ENCODE measurements around the gene KCNIP4.

The KCNIP4 gene

DNA sequence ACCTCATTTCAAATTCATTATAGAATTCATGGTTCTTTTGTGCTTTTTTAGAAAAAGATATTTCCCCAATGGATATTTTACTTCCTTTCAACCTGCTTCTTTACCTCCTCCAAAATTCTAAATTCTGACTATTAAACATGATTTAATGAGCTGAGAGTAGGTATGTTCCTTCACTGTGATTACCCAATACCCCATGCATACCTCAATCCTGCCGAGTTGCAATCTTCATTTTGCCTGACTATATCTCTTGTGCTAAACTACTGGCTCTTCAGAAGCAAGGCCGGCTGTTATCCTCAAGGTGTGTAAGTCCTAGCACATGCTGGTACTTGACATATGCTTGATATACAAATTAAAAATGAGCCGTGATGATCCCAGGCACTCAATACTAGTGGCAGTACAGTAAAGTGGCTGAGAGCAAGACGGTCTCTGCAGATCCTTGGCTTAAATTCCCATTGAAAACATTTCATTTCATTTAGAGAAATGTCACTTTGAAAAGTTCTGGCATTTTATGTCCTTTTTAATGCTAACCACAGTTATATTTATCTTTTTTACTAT, 320.4 kb downstream of the KCNIP4 start:
- Mint-ChIP-seq H3K4me1 (ENCODE audit: low read depth) (no peaks in the 10 kb centered on the region), H3K27ac (no peak overlapping the region), H3K9me3 (peaks cover 3% of the 10 kb centered on the region), H3K27me3 (ENCODE audit: low read depth) (no peaks in the 10 kb centered on the region), H3K4me3 (no peak overlapping the region), H3K36me3 (ENCODE audit: low read depth) (no peaks in the 10 kb centered on the region)

- no peaks in the 10 kb centered on the region for H3K4me1 Mint-ChIP-seq (ENCODE audit: low read depth)
- H3K9me3 Mint-ChIP-seq, result no peaks in the 10 kb centered on the region
- H3K4me3 Mint-ChIP-seq, result no peak overlapping the region
- no peak overlapping the region for H3K27ac Mint-ChIP-seq
- H3K36me3 Mint-ChIP-seq (ENCODE audit: low read depth), result no peaks in the 10 kb centered on the region
- H3K27me3 Mint-ChIP-seq (ENCODE audit: low read depth), result no peaks in the 10 kb centered on the region
Measured at GRCh38 chr4:21625447-21625846, 323.1 kb downstream of the KCNIP4 start.

DNA sequence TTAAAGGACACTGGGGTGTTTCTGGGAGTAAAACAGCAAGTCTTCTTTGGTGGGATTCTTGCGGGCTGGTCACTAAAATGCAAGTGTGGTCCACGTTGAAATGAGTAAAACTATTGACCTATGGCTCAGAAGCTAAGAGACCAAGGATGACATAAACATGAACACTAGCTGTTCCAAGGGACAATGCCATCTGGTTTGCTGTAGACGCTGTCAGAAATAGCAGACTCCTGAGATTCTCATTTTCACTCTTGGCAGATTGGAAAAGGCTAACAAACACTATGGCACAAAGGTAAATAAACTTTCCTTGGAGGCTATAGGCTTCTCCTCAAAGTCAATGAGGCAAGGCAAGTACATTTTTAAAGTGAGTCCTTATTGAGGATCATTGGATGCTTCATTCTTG, 343.6 kb downstream of the KCNIP4 start:
- H3K4me3 Mint-ChIP-seq, result no peak overlapping the region
- no peaks in the 10 kb centered on the region for H3K4me1 Mint-ChIP-seq (ENCODE audit: low read depth)
- H3K27me3 Mint-ChIP-seq (ENCODE audit: low read depth), result no peaks in the 10 kb centered on the region
- no peaks in the 10 kb centered on the region for H3K36me3 Mint-ChIP-seq (ENCODE audit: low read depth)
- no peak overlapping the region for H3K27ac Mint-ChIP-seq
- H3K9me3 Mint-ChIP-seq, result peaks cover 4% of the 10 kb centered on the region

GRCh38 chr4:21596521-21596920, 352.1 kb downstream of the KCNIP4 start:
- no peaks in the 10 kb centered on the region for H3K36me3 Mint-ChIP-seq (ENCODE audit: low read depth)
- H3K4me3 Mint-ChIP-seq, result no peak overlapping the region
- H3K4me1 Mint-ChIP-seq (ENCODE audit: low read depth), result no peaks in the 10 kb centered on the region
- peaks cover 7% of the 10 kb centered on the region for H3K9me3 Mint-ChIP-seq
- no peak overlapping the region for H3K27ac Mint-ChIP-seq
- H3K27me3 Mint-ChIP-seq (ENCODE audit: low read depth), result no peaks in the 10 kb centered on the region

GRCh38 chr4:21593671-21594001, 354.9 kb downstream of the KCNIP4 start:
- Mint-ChIP-seq H3K4me1 (ENCODE audit: low read depth) (no peaks in the 10 kb centered on the region), H3K4me3 (no peak overlapping the region), H3K27me3 (ENCODE audit: low read depth) (no peaks in the 10 kb centered on the region), H3K27ac (no peak overlapping the region), H3K9me3 (peaks cover 7% of the 10 kb centered on the region), H3K36me3 (ENCODE audit: low read depth) (no peaks in the 10 kb centered on the region)

DNA sequence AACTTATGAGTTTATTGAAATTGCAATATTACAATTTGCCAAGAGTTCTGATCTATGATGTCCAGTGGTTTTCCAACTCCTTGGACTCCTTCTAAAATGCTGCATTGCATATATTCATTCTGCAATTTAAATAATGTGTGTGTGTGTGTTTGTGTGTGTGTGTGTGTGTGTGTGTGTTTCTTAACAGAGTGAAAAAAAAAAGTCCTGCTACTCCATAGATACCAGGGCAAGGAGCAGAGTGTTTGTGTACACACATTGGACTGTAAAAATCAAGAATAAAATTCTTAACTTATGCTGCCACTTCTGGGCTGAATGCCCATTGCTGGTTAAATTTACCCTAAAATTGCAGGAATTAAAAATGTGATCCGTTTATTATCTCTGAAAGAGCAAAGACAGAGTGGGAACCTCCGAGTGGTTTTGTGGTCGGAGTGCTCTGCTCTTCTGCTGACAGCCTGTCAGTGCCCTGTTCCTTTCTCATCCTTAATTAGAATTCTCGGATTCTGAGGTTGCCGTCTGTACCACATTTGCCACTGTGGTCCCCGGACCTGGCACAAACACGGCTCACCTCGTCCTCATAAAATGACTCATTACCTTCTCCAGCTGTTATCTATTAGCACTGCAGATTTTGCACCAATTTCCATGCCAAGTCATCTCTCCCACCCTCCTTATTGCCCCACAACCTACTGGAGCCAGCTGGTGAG, 355.5 kb downstream of the KCNIP4 start:
- H3K4me1 Mint-ChIP-seq (ENCODE audit: low read depth), result no peaks in the 10 kb centered on the region
- H3K4me3 Mint-ChIP-seq, result no peak overlapping the region
- H3K9me3 Mint-ChIP-seq, result peaks cover 7% of the 10 kb centered on the region
- H3K27ac Mint-ChIP-seq, result no peak overlapping the region
- no peaks in the 10 kb centered on the region for H3K27me3 Mint-ChIP-seq (ENCODE audit: low read depth)
- no peaks in the 10 kb centered on the region for H3K36me3 Mint-ChIP-seq (ENCODE audit: low read depth)

DNA sequence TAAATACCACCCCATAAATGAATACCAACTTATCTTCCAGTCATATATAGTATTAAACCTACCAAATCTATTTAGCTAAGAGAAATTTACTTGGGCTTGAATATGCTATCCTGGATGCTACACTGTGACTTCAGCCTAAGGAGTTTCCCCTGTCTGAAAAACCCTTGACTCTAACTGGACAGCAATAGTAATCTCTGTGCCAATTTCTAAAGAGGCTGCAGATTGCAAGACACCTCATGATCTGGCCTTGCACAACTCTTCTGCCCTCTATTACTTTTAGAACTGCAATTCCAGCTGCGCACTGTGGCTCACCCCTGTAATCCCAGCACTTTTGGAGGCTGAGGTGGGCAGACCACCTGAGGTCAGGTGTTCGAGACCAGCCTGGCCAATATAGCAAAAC, 371.5 kb downstream of the KCNIP4 start:
- H3K9me3 Mint-ChIP-seq, result no peaks in the 10 kb centered on the region
- no peaks in the 10 kb centered on the region for H3K27me3 Mint-ChIP-seq (ENCODE audit: low read depth)
- H3K27ac Mint-ChIP-seq, result no peak overlapping the region
- no peak overlapping the region for H3K4me3 Mint-ChIP-seq
- H3K4me1 Mint-ChIP-seq (ENCODE audit: low read depth), result no peaks in the 10 kb centered on the region
- no peaks in the 10 kb centered on the region for H3K36me3 Mint-ChIP-seq (ENCODE audit: low read depth)

DNA sequence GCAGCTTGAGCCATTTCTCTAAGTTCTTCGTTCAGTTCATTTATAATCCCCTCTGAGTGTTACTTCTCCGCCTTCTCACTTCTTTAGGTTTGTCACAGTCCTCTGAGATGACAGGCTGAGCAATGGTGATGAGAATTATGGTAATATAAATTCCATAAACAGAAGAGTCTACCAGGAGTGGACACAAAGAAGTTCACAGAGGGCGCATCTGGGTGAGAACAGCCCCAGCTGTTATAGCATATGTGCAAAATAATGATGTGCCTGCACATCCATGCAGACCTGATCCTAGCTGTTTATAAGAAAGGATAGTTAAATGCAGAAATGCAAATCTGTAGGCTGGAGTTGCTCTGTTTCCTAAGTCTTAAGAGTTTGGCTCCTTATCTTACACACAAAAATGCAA, 377.5 kb downstream of the KCNIP4 start:
- Mint-ChIP-seq H3K9me3 (no peaks in the 10 kb centered on the region), H3K4me3 (no peak overlapping the region), H3K36me3 (ENCODE audit: low read depth) (no peaks in the 10 kb centered on the region), H3K27me3 (ENCODE audit: low read depth) (no peaks in the 10 kb centered on the region), H3K27ac (no peak overlapping the region), H3K4me1 (ENCODE audit: low read depth) (no peaks in the 10 kb centered on the region)

DNA sequence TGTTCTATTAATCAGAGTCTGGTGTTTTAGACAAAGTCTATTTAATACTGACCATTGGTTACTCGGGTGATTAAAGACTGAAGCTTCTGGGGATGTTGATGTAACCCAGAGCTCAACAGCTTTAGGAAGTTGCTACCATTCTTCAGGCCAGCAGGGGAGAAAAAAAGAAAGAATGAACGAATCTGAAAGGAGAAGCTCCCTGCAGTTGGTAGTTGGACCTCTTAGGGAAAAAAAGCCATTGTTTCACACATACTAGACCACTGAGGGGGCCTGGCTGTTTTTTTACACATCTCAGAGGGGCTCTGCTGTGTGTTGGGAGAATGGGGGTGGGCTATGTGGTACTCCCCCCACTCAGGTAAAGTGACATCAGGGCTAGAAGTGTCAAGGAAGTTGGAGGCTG, 378.9 kb downstream of the KCNIP4 start:
- Mint-ChIP-seq H3K4me1 (ENCODE audit: low read depth) (no peaks in the 10 kb centered on the region), H3K36me3 (ENCODE audit: low read depth) (no peaks in the 10 kb centered on the region), H3K9me3 (no peaks in the 10 kb centered on the region), H3K27ac (no peak overlapping the region), H3K27me3 (ENCODE audit: low read depth) (no peaks in the 10 kb centered on the region), H3K4me3 (no peak overlapping the region)

DNA sequence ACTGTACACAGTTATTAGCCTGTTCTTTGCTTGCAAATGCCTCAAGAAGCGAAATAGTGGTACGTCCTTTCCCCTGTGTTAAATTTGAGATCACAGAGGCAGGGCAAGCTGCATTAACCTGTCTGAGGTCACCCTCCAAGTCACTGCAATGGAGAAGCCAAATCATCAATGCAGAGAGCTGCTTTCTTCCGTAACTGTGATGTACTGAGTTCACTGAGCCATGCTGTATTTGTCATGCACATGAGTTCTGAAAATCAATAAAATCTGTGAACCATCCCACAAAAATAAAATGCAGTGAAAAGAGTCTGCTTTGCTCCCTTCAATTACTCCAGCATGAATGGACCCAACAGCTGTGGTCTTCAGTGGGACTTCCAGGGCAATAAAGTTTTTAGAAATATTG, 393.5 kb downstream of the KCNIP4 start:
- no peaks in the 10 kb centered on the region for H3K4me1 Mint-ChIP-seq (ENCODE audit: low read depth)
- H3K36me3 Mint-ChIP-seq (ENCODE audit: low read depth), result no peaks in the 10 kb centered on the region
- H3K4me3 Mint-ChIP-seq, result no peak overlapping the region
- H3K9me3 Mint-ChIP-seq, result no peaks in the 10 kb centered on the region
- no peaks in the 10 kb centered on the region for H3K27me3 Mint-ChIP-seq (ENCODE audit: low read depth)
- H3K27ac Mint-ChIP-seq, result no peak overlapping the region

DNA sequence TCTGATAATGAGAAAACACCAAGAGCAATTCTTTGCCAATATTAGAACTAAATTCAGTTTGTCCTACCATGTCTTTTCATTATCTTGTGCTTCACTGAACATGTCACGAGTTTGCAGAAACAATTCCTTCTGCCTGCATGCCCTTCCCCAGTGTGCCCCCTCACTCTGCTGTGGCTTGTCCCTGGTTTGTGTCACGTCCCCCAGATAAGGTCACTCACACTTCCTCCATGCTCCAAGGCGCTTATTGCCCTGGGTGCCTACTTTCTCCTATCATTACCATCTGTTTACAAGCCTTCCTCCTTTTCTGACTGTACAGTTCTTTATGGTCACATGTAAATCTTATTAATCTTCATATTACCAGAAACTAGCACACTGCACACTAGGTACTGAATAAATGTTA, 394.1 kb downstream of the KCNIP4 start:
- Mint-ChIP-seq H3K27ac (no peak overlapping the region), H3K4me1 (ENCODE audit: low read depth) (no peaks in the 10 kb centered on the region), H3K9me3 (no peaks in the 10 kb centered on the region), H3K36me3 (ENCODE audit: low read depth) (no peaks in the 10 kb centered on the region), H3K27me3 (ENCODE audit: low read depth) (no peaks in the 10 kb centered on the region), H3K4me3 (no peak overlapping the region)

GRCh38 chr4:21554066-21554465, 394.5 kb downstream of the KCNIP4 start:
- no peaks in the 10 kb centered on the region for H3K4me1 Mint-ChIP-seq (ENCODE audit: low read depth)
- no peaks in the 10 kb centered on the region for H3K36me3 Mint-ChIP-seq (ENCODE audit: low read depth)
- H3K4me3 Mint-ChIP-seq, result no peak overlapping the region
- no peaks in the 10 kb centered on the region for H3K27me3 Mint-ChIP-seq (ENCODE audit: low read depth)
- H3K9me3 Mint-ChIP-seq, result no peaks in the 10 kb centered on the region
- H3K27ac Mint-ChIP-seq, result no peak overlapping the region

- Mint-ChIP-seq H3K27ac (no peak overlapping the region), H3K27me3 (ENCODE audit: low read depth) (no peaks in the 10 kb centered on the region), H3K9me3 (no peaks in the 10 kb centered on the region)
Measured at GRCh38 chr4:21552455-21552854, 396.1 kb downstream of the KCNIP4 start.

DNA sequence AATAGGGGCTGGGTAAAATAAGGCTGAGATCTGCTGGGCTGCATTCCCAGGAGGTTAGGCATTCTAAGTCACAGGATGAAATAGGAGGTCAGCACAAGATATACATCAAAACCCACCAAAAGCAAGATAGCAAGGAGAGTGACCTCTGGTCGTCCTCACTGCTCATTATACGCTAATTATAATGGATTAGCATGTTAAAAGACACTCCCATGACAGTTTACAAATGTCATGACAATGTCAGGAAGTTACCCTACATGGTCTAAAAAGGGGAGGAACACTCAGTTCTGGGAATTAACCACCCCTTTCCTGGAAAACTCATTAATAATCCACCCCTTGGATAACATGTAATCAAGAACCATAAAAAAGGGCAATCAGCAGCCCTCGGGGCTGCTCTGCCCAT, 403.6 kb downstream of the KCNIP4 start:
- Mint-ChIP-seq H3K27me3 (ENCODE audit: low read depth) (no peaks in the 10 kb centered on the region), H3K27ac (no peak overlapping the region), H3K9me3 (peaks cover 12% of the 10 kb centered on the region), H3K4me1 (ENCODE audit: low read depth) (no peaks in the 10 kb centered on the region), H3K36me3 (ENCODE audit: low read depth) (no peaks in the 10 kb centered on the region), H3K4me3 (no peak overlapping the region)

More at GRCh38 chr4:21552455-21552854, 396.1 kb downstream of the KCNIP4 start:
- Mint-ChIP-seq H3K4me1 (ENCODE audit: low read depth) (no peaks in the 10 kb centered on the region), H3K4me3 (no peak overlapping the region), H3K36me3 (ENCODE audit: low read depth) (no peaks in the 10 kb centered on the region)

GRCh38 chr4:21544415-21544814, 404.2 kb downstream of the KCNIP4 start:
- H3K4me1 Mint-ChIP-seq (ENCODE audit: low read depth), result no peaks in the 10 kb centered on the region
- H3K9me3 Mint-ChIP-seq, result peaks cover 12% of the 10 kb centered on the region
- H3K27me3 Mint-ChIP-seq (ENCODE audit: low read depth), result no peaks in the 10 kb centered on the region
- H3K36me3 Mint-ChIP-seq (ENCODE audit: low read depth), result no peaks in the 10 kb centered on the region
- no peak overlapping the region for H3K4me3 Mint-ChIP-seq
- no peak overlapping the region for H3K27ac Mint-ChIP-seq

GRCh38 chr4:21543514-21543913, 405.1 kb downstream of the KCNIP4 start:
- H3K36me3 Mint-ChIP-seq (ENCODE audit: low read depth), result no peaks in the 10 kb centered on the region
- no peaks in the 10 kb centered on the region for H3K27me3 Mint-ChIP-seq (ENCODE audit: low read depth)
- no peaks in the 10 kb centered on the region for H3K4me1 Mint-ChIP-seq (ENCODE audit: low read depth)
- H3K4me3 Mint-ChIP-seq, result no peak overlapping the region
- peaks cover 15% of the 10 kb centered on the region for H3K9me3 Mint-ChIP-seq
- H3K27ac Mint-ChIP-seq, result no peak overlapping the region
